GM10266 (cell line): Measurements from ENCODE around the gene TADA3.
"Not testable (repeated sequence)": the region's sequence is repeated elsewhere in the genome, so short reads cannot be mapped to it uniquely, and the experiment has no call there.

Experiments used
- DNase-seq: peaks from one replicate; pipeline ENCODE4 v3.0.0; 2012; ENCODE audit errors: extremely low spot score
- TF ChIP-seq, protein P1 (sequence below): IDR thresholded peaks from 2 replicates; pipeline ENCODE4 v1.5.1; 2012; ENCODE audit warnings: mild to moderate bottlenecking, low read depth; ENCODE audit not compliant: control insufficient read depth, insufficient read depth; ENCODE audit errors: missing control alignments

The TADA3 gene

GRCh38 chr3:9779075-9779593 lies 13.1 kb downstream of the TADA3 start:
- TF ChIP-seq, protein P1, sequence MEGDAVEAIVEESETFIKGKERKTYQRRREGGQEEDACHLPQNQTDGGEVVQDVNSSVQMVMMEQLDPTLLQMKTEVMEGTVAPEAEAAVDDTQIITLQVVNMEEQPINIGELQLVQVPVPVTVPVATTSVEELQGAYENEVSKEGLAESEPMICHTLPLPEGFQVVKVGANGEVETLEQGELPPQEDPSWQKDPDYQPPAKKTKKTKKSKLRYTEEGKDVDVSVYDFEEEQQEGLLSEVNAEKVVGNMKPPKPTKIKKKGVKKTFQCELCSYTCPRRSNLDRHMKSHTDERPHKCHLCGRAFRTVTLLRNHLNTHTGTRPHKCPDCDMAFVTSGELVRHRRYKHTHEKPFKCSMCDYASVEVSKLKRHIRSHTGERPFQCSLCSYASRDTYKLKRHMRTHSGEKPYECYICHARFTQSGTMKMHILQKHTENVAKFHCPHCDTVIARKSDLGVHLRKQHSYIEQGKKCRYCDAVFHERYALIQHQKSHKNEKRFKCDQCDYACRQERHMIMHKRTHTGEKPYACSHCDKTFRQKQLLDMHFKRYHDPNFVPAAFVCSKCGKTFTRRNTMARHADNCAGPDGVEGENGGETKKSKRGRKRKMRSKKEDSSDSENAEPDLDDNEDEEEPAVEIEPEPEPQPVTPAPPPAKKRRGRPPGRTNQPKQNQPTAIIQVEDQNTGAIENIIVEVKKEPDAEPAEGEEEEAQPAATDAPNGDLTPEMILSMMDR: no peak
- DNase-seq: no peak

- DNase-seq: peak; percentile 42
- TF ChIP-seq, protein P1: no peak
Measured at GRCh38 chr3:9778143-9779074, 13.9 kb downstream of the TADA3 start.

GRCh38 chr3:9777694-9778021 lies 14.6 kb downstream of the TADA3 start:
- DNase-seq: no peak
- TF ChIP-seq, protein P1: no peak

- TF ChIP-seq, protein P1: no peak
- no peak for DNase-seq
Measured at GRCh38 chr3:9776896-9777693, 15.2 kb downstream of the TADA3 start.

DNA sequence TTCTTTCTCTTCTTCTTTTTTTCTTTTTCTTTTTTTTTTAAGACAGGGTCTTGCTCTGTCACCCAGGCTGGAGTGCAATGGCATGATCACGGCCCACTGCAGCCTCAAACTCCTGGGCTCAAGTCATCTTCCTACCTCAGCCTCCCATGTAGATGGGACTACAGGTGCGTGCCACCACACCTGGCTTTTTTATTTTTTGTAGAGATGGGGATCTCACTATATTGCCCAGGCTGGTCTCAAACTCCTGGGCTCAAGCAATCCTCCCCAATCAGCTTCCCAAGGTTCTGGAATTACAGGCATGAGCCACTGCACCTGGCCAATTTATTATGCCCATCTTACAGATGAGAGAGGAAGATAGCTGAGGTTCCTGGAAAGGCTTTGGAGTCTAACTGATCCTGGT lies 21.3 kb downstream of the TADA3 start:
- DNase-seq: not testable (repeated sequence)

- peak; percentile 23 for DNase-seq
- TF ChIP-seq, protein P1: no peak
Measured at GRCh38 chr3:9770276-9770812, 21.9 kb downstream of the TADA3 start.

DNA sequence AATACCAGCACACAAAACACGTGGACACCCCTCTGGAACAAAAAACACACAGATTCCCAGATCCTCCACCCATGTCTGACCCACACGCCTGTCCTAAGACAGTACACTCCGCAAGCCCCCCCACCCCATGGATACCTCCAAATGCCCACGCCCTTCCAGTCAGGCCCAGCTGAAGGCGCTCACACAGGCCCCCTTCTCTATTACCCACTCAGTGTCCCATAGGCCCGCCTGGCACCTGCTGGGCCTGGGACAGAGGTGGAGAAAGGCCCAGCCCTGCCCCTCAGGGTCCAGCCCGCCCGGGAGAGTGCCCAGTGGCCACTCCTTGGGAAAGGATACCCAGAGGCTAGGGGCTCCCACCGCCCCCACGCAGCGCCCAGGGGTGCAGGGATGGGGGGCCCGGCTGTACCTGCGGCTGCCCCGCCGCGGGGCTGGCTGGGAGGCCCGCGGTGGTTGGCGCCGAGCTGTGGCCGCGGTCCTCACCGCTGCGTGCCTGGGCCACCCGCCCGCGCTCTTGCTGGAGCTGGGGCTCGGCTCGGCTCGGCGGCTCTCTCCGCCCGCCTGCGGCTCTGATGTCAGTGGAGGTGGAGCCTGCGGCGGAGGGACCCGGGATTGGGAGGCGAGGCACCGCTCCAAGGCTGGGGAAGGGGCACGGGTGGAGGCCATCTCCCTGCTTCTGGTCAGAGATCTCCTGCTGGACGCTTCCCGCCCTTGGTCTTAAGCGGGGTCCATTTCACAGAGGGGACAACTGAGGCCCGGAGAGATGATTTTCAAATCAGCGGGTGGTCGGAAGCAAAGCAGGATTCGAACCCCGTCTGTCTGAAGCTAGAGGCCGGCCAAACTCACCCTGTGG lies 22.6 kb downstream of the TADA3 start, which contains the start of gene CAMK1:
Gene CAMK1 (minus strand): TSS at position 522 of the 850 bp plus-strand sequence. CDS start 2,198 bp downstream, outside the sequence.
- DNase-seq: peak; percentile 78
- TF ChIP-seq, protein P1: peak; percentile 5
